ENCODE results near the gene PKD2L2. TPM values are rescaled to one million over a fixed set of nuclear protein-coding genes. Genes with fewer than 3 reads are reported as not detected.

Gene PKD2L2
- total and polyA plus RNA-seq, 2 of the 4 experiments (the other 2 are of a cell fraction) = not detected

GRCh38 chr5:137989419-137989818 is 100.2 kb downstream of the PKD2L2 start:
- no peak overlapping the region for H3K4me2 ChIP-seq (ENCODE audit: low read depth, low read length)
- no peak overlapping the region for H2BK15ac ChIP-seq (ENCODE audit: low read depth, low read length)
- DNase-seq = no peak
- intact Hi-C loops (cut with micrococcal nuclease) (no loop called here), dilution Hi-C loops (cut with HindIII; ENCODE audit: low sequenced_read_pairs, unreplicated experiment) (no loop called here), in situ Hi-C loops (cut with MboI; ENCODE audit: low sequenced_read_pairs) (no loop called here)
- no peak overlapping the region for H2BK5ac ChIP-seq (ENCODE audit: low read depth, low read length, poor library complexity, severe bottlenecking)
- TF ChIP-seq USF2 (IDR thresholded peaks at IDR 0.05; ENCODE audit: low read depth, low read length) (no peak), MAZ (IDR thresholded peaks at IDR 0.05; ENCODE audit: borderline replicate concordance, low read depth, low read length) (no peak), MAFK (IDR thresholded peaks at IDR 0.05; ENCODE audit: low read depth, low read length) (no peak), SMC3 (IDR thresholded peaks at IDR 0.05; ENCODE audit: low read depth, low read length) (no peak), POLR2A (IDR thresholded peaks at IDR 0.05; ENCODE audit: low read depth, low read length) (no peak), CHD1 (IDR thresholded peaks at IDR 0.05; ENCODE audit: low read depth, low read length) (no peak)
- H3K79me1 ChIP-seq (ENCODE audit: low read depth in 1 of 2, low read length in 2 of 2) = peaks cover 30 to 44% of the 10 kb centered on the region in 2 experiments
- no peaks in the 10 kb centered on the region for H3K9me1 ChIP-seq (ENCODE audit: insufficient read depth, low read length)
- no peak overlapping the region for H3K4me3 ChIP-seq (ENCODE audit: insufficient read depth, low read depth, low read length)
- H2BK120ac ChIP-seq (ENCODE audit: low read depth, low read length) = no peak overlapping the region
- no peak overlapping the region for H3K14ac ChIP-seq (replicated peaks; ENCODE audit: low read depth, low read length)
- H3K9ac ChIP-seq (ENCODE audit: low read depth, low read length) = no peak overlapping the region
- no peak overlapping the region for H4K8ac ChIP-seq (ENCODE audit: low read depth in 2 of 2, low read length in 2 of 2)
- peaks cover 3% of the 10 kb centered on the region for H3K4me1 ChIP-seq (ENCODE audit: control insufficient read depth, insufficient read depth, low read length)
- no peak overlapping the region for H3K27ac ChIP-seq (ENCODE audit: insufficient read depth, low read length)
- H4K20me1 ChIP-seq (ENCODE audit: insufficient read depth, low read length) = peaks cover 5% of the 10 kb centered on the region; the same call in 1 of the 2 replicates
- no peak overlapping the region for H2AK9ac ChIP-seq (replicated peaks; ENCODE audit: low read depth, low read length, poor library complexity)
- H3K18ac ChIP-seq (ENCODE audit: low read depth, low read length) = no peak overlapping the region
- POLR2A ChIA-PET (ENCODE audit: unreplicated experiment) = no interaction called here
- H2BK20ac ChIP-seq (ENCODE audit: low read depth, low read length) = no peak overlapping the region
- no peak overlapping the region for H3K56ac ChIP-seq (ENCODE audit: extremely low read depth, insufficient read depth, low read length)
- CTCF ChIA-PET = interaction anchor here (0.9 kb wide), 1 partner anchor 45 kb away, joined by 4 read pairs; no protein-coding TSS in a partner anchor
- peaks cover 5% of the 10 kb centered on the region for H3K36me3 ChIP-seq (ENCODE audit: control insufficient read depth, insufficient read depth, low read length)
- H3K27me3 ChIP-seq (ENCODE audit: control insufficient read depth, insufficient read depth, low read length) = no peaks in the 10 kb centered on the region
- no peaks in the 10 kb centered on the region for H3K9me3 ChIP-seq (ENCODE audit: control insufficient read depth, insufficient read depth, low read length)
- no peak for ATAC-seq (ENCODE audit: low read depth)
- no peak overlapping the region for H4K5ac ChIP-seq (ENCODE audit: low read depth, low read length)
- H2AFZ ChIP-seq (replicated peaks; ENCODE audit: low read length, poor library complexity) = no peak overlapping the region
- no peak overlapping the region for H3K23ac ChIP-seq (ENCODE audit: low read depth, low read length)
- no peak overlapping the region for H4K91ac ChIP-seq (ENCODE audit: insufficient read depth, low read depth, low read length)
- WGBS, 2 experiments (ENCODE audit: extremely low coverage in 2 of 2, insufficient read length in 1 of 2) = no CpG with 5 or more reads among the region's 5 CpGs
- no peak overlapping the region for H2AK5ac ChIP-seq (ENCODE audit: low read depth, low read length)
- no peak overlapping the region for H3K4ac ChIP-seq (ENCODE audit: low read depth, low read length)
- BruUV-seq (replicated peaks) = no TSS peak

Other genes starting within 250 kb of the PKD2L2 start
- gene KLHL3, start 153.4 kb upstream of the PKD2L2 start, total RNA-seq (2012; rRNA removed) = 4.1 and 4.7 TPM in 2 replicates
- 2.1 and 2.3 TPM in 2 replicates for gene KLHL3, start 153.4 kb upstream of the PKD2L2 start, polyA plus RNA-seq (2012; rRNA removed)
- gene HNRNPA0, start 135.1 kb upstream of the PKD2L2 start, total RNA-seq (2012; rRNA removed) = 5.2 and 8.9 TPM in 2 replicates
- gene HNRNPA0, start 135.1 kb upstream of the PKD2L2 start, polyA plus RNA-seq (2012; rRNA removed) = 12.2 and 12.9 TPM in 2 replicates
- gene MYOT, start 21.6 kb upstream of the PKD2L2 start, total RNA-seq (2012; rRNA removed) = not detected in 2 replicates
- gene MYOT, start 21.6 kb upstream of the PKD2L2 start, polyA plus RNA-seq (2012; rRNA removed) = not detected in 2 replicates
- gene FAM13B, start 143.6 kb downstream of the PKD2L2 start, total RNA-seq (2012; rRNA removed) = 15.1 and 21.9 TPM in 2 replicates
- gene FAM13B, start 143.6 kb downstream of the PKD2L2 start, polyA plus RNA-seq (2012; rRNA removed) = 10.6 and 14.6 TPM in 2 replicates
- not detected in 2 replicates for gene WNT8A, start 194.6 kb downstream of the PKD2L2 start, total RNA-seq (2012; rRNA removed)
- not detected in 2 replicates for gene WNT8A, start 194.6 kb downstream of the PKD2L2 start, polyA plus RNA-seq (2012; rRNA removed)
- under 0.01 and 0.18 TPM in 2 replicates for gene NME5, start 250.0 kb downstream of the PKD2L2 start, total RNA-seq (2012; rRNA removed)
- 0.17 and 0.20 TPM in 2 replicates for gene NME5, start 250.0 kb downstream of the PKD2L2 start, polyA plus RNA-seq (2012; rRNA removed)

Measured in IMR-90 (cell line).